HCT116 (cell line): ENCODE data around the gene VAV2. TPM values are rescaled to one million over a fixed set of nuclear protein-coding genes. Genes with fewer than 3 reads are reported as not detected.

Experiments used
- ATAC-seq: fragments of 200-7000 bp; cut with Tn5 transposase; 2 replicates; pipeline ENCODE4 v1.9.1; 2020; ENCODE audit warnings: mild to moderate bottlenecking, moderate library complexity
- BruUV-seq: library from RNA; stranded (reverse); fragments of 400-500 nt; replicated peaks from 2 replicates; lab custom pipeline; 2021; lab: Mats Ljungman, UMichigan
- CTCF ChIA-PET: fragments of 300-600 bp; sonication (Branson Sonifier 250); formaldehyde crosslinking; loops from one replicate; lab custom pipeline; 2021; ENCODE audit warnings: antibody characterized with exemption; lab: Charles Lee
- POLR2A ChIA-PET: fragments of 300-600, 350-600 bp; sonication (Branson Sonifier 250); formaldehyde crosslinking; loops from one replicate; lab custom pipeline; 2021; ENCODE audit warnings: antibody characterized with exemption; lab: Charles Lee
- RAD21 ChIA-PET, 2 experiments: fragments of 300-600 bp; sonication (Branson Sonifier 250); formaldehyde crosslinking; loops; one replicate each; lab custom pipeline; 2023; ENCODE audit warnings: low total read pairs in 2 of 2; ENCODE audit not compliant: uncharacterized antibody in 2 of 2, unreplicated experiment in 2 of 2, low non-redundant PET in 1 of 2; lab: Charles Lee
- DNase-seq: peaks from one replicate; pipeline ENCODE4 v3.0.0-alpha.2; 2010; ENCODE audit warnings: low read depth, low spot score
- H2AFZ ChIP-seq: fragments of 200-600 bp; shearing (Covaris generic), sonication (generic); 2 replicates; pipeline ENCODE4 v1.6.1; 2017; ENCODE audit warnings: low read depth, mixed run types, mixed read lengths, antibody characterized with exemption, low read length; ENCODE audit not compliant: poor library complexity, severe bottlenecking
- H3K27ac ChIP-seq: 2 replicates; pipeline ENCODE4 v1.5.1; 2012; ENCODE audit warnings: low read depth, low read length
- H3K27me3 ChIP-seq: fragments of 200-600 bp; sonication (generic); 2 replicates; pipeline ENCODE4 v1.6.1; 2016; ENCODE audit warnings: mixed run types, low read length, mixed read lengths; ENCODE audit not compliant: insufficient read depth
- H3K36me3 ChIP-seq, 2 experiments: fragments of 200-500 bp in 1 of 2; fragments of 200-600 bp in 1 of 2; sonication (Bioruptor generic) in 1 of 2; sonication (generic) in 1 of 2; 2 replicates each; pipeline versions ENCODE4 v1.5.1 to v1.6.1; 2014 to 2016; ENCODE audit warnings: low read length in 2 of 2, inconsistent platforms in 1 of 2, mixed read lengths in 1 of 2, mixed run types in 1 of 2; ENCODE audit not compliant: insufficient read depth in 2 of 2, control insufficient read depth in 1 of 2
- H3K4me1 ChIP-seq, 2 experiments: fragments of 200-600 bp in 1 of 2; sonication (generic) in 1 of 2; 2 replicates each; pipeline versions ENCODE4 v1.5.1 to v1.6.1; 2012 to 2017; ENCODE audit warnings: low read length in 2 of 2, inconsistent platforms in 1 of 2, mild to moderate bottlenecking in 1 of 2, mixed read lengths in 1 of 2, mixed run types in 1 of 2, moderate library complexity in 1 of 2; ENCODE audit not compliant: insufficient read depth in 2 of 2, control insufficient read depth in 1 of 2
- H3K4me2 ChIP-seq: fragments of 200-600 bp; sonication (generic); 2 replicates; pipeline ENCODE4 v1.6.1; 2017; ENCODE audit warnings: mixed run types, low read length, mixed read lengths
- H3K4me3 ChIP-seq, 2 experiments: fragments of 200-600 bp in 1 of 2; sonication (generic) in 1 of 2; replicated peaks in 1 of 2; 2 replicates each; pipeline ENCODE4 v1.5.1; 2011 to 2016; ENCODE audit warnings: low read length in 2 of 2, control low read depth in 1 of 2, low read depth in 1 of 2, mild to moderate bottlenecking in 1 of 2, mixed read lengths in 1 of 2, mixed run types in 1 of 2
- H3K79me2 ChIP-seq: fragments of 200-600 bp; sonication (generic); 2 replicates; pipeline ENCODE4 v1.6.1; 2017; ENCODE audit warnings: mild to moderate bottlenecking, mixed run types, low read length, moderate library complexity, mixed read lengths; ENCODE audit not compliant: insufficient read depth
- H3K9ac ChIP-seq: fragments of 200-600 bp; sonication (generic); 2 replicates; pipeline ENCODE4 v1.6.1; 2016; ENCODE audit warnings: low read length, mixed read lengths
- H3K9me2 ChIP-seq: fragments of 200-600 bp; sonication (generic), shearing (Covaris generic); 2 replicates; pipeline ENCODE4 v1.6.1; 2017; ENCODE audit warnings: mixed run types, mild to moderate bottlenecking, moderate library complexity; ENCODE audit not compliant: insufficient read depth
- H3K9me3 ChIP-seq, 2 experiments: fragments of 200-500 bp in 1 of 2; fragments of 200-600 bp in 1 of 2; sonication (Bioruptor generic) in 1 of 2; sonication (generic) in 1 of 2; 2 replicates each; pipeline ENCODE4 v1.6.1; 2014 to 2017; ENCODE audit warnings: low read length in 2 of 2, mixed read lengths in 2 of 2, inconsistent platforms in 1 of 2, low read depth in 1 of 2, mild to moderate bottlenecking in 1 of 2, mixed run types in 1 of 2, moderate library complexity in 1 of 2; ENCODE audit not compliant: control insufficient read depth in 1 of 2, insufficient read depth in 1 of 2
- H4K20me1 ChIP-seq: fragments of 200-600 bp; sonication (generic), shearing (Covaris generic); 2 replicates; pipeline ENCODE4 v1.6.1; 2017; ENCODE audit warnings: mixed run types, mild to moderate bottlenecking, moderate library complexity; ENCODE audit not compliant: insufficient read depth
- CBX3 ChIP-seq: IDR thresholded peaks from 2 replicates; pipeline ENCODE4 v1.6.1; 2012; ENCODE audit warnings: low read depth
- EGR1 ChIP-seq: IDR thresholded peaks from 2 replicates; pipeline ENCODE4 v1.6.1; 2012; ENCODE audit warnings: low read depth
- EZH2 ChIP-seq: fragments of 200-600 bp; sonication (generic); IDR thresholded peaks from 2 replicates; pipeline ENCODE4 v1.6.1; 2017; ENCODE audit warnings: antibody characterized with exemption, mixed run types
- EZH2phosphoT487 ChIP-seq: fragments of 200-600 bp; IDR thresholded peaks from 2 replicates; pipeline ENCODE4 v1.6.1; 2018; ENCODE audit warnings: antibody characterized with exemption, borderline replicate concordance
- FOSL1 ChIP-seq: IDR thresholded peaks from 2 replicates; pipeline ENCODE4 v1.6.1; 2012; ENCODE audit warnings: low read depth
- JUND ChIP-seq: IDR thresholded peaks from 2 replicates; pipeline ENCODE4 v1.6.1; 2012
- POLR2A ChIP-seq: IDR thresholded peaks from 2 replicates; pipeline ENCODE4 v1.7.0; 2011; ENCODE audit warnings: borderline replicate concordance; ENCODE audit not compliant: insufficient read depth, insufficient read length; ENCODE audit errors: extremely low read depth
- POLR2AphosphoS5 ChIP-seq: IDR thresholded peaks from 2 replicates; pipeline ENCODE4 v1.6.1; 2011; ENCODE audit warnings: mild to moderate bottlenecking, low read depth, low read length, moderate library complexity
- SIN3A ChIP-seq: IDR thresholded peaks from 2 replicates; pipeline ENCODE4 v1.6.1; 2012; ENCODE audit warnings: low read depth
- SP1 ChIP-seq: IDR thresholded peaks from 2 replicates; pipeline ENCODE4 v1.6.1; 2012; ENCODE audit warnings: low read depth
- ZFX ChIP-seq: fragments of 450-650 bp; IDR thresholded peaks from 2 replicates; pipeline ENCODE4 v1.6.1; 2017
- ZNF274 ChIP-seq: fragments of 200-500 bp; sonication (Bioruptor generic); IDR thresholded peaks from 2 replicates; pipeline ENCODE4 v1.6.1; 2014; ENCODE audit warnings: mild to moderate bottlenecking, low read depth, low read length, inconsistent platforms
- intact Hi-C: fragments of 100-400 bp; cut with micrococcal nuclease; formaldehyde crosslinking; loops from 2 replicates; pipeline ENCODE4 v1.10.0; 2022
- total RNA-seq: library from RNA; stranded (reverse); gene quantifications from one replicate; pipeline ENCODE4 v1.2.1, GENCODE V29; 2021; ENCODE audit not compliant: unreplicated experiment
- TF ChIP-seq, protein P1 (sequence below): IDR thresholded peaks from 2 replicates; pipeline ENCODE4 v1.6.1; 2011; ENCODE audit warnings: mild to moderate bottlenecking, low read length, moderate library complexity; ENCODE audit not compliant: insufficient replicate concordance; ENCODE audit errors: extremely low read depth
- TF ChIP-seq, protein P2 (sequence below): IDR thresholded peaks from 2 replicates; pipeline ENCODE4 v1.6.1; 2012; ENCODE audit warnings: low read depth

Gene VAV2
- total RNA-seq, 1 experiment from 2014 or later: 33.2 TPM

DNA sequence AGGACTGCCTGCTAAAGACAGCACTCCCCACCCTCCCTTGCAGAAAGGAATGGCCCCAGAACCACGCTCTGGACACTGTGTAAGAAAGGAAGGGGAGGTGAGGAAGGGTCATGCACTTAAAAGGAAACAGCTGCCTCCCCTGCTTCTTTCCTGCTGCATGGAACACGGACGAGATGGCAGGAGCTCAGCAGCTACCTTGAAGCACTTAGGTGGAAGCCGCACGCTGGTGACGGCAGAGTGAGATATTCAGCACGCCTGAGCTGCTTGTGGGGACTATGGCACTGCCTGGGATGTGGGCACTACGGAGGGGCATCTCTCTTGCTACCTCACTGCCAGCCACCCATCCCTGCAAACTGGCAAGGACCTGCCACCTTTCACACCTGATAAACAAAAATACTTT is 101.5 kb downstream of the VAV2 start (continued):
- TF ChIP-seq, protein P1, sequence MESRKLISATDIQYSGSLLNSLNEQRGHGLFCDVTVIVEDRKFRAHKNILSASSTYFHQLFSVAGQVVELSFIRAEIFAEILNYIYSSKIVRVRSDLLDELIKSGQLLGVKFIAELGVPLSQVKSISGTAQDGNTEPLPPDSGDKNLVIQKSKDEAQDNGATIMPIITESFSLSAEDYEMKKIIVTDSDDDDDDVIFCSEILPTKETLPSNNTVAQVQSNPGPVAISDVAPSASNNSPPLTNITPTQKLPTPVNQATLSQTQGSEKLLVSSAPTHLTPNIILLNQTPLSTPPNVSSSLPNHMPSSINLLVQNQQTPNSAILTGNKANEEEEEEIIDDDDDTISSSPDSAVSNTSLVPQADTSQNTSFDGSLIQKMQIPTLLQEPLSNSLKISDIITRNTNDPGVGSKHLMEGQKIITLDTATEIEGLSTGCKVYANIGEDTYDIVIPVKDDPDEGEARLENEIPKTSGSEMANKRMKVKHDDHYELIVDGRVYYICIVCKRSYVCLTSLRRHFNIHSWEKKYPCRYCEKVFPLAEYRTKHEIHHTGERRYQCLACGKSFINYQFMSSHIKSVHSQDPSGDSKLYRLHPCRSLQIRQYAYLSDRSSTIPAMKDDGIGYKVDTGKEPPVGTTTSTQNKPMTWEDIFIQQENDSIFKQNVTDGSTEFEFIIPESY: no peak
- TF ChIP-seq EZH2phosphoT487 (no peak), SP1 (no peak), ZNF274 (no peak), FOSL1 (no peak)

DNA sequence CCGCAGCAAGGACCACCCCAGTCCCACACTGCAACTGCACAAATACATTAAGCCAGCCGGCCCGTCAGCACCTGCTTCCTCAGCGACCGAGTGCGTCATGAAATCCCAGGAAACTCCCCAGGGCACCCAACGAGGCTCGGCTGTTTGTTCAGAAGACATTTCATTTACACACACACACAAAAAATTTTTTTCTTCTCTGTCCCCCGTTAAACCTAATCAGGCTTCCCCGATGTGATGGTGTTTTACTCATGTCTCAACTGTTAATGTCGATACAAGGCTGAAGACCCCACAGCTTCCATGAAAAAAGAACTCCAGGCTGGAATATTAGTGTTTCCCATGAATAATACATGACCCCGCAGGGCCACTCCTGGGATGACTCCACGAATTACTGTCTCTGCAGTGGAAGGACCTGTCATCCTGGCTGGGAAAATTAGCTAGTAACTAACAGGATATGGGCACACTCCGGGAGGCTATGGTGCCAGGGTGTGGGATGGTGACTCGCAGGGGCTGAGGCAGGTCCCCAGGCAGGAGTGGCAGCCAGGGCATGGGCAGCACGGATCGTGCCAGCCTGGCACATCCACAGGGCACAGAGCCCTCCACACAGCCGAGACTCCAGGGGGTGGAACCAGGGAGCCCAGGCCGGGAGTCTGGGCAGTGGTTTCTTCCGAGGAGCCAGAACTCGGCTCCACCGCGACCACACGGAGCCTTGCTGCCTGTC is 102.4 kb downstream of the VAV2 start:
- Histone ChIP-seq H3K9me2 (no peaks in the 10 kb centered on the region), H3K4me2 (no peak overlapping the region), H3K36me3 (no peaks in the 10 kb centered on the region), H2AFZ (no peak overlapping the region), H3K4me3 (no peak overlapping the region), H3K79me2 (peaks cover 12% of the 10 kb centered on the region; the same call in 1 of the 2 replicates), H3K4me1 (peaks cover 8 to 26% of the 10 kb centered on the region in 2 experiments; a peak in 3 of 4 replicates), H3K27me3 (no peaks in the 10 kb centered on the region), H3K27ac (no peak overlapping the region; the same call in 1 of the 2 replicates), H4K20me1 (no peaks in the 10 kb centered on the region), H3K9me3 (no peaks in the 10 kb centered on the region), H3K9ac (no peak overlapping the region)
- ChIA-PET CTCF (interaction anchor here (0.7 kb wide), 1 partner anchor 147 kb away, joined by 3 read pairs; no protein-coding TSS in a partner anchor), RAD21 (no interaction called here), POLR2A (no interaction called here)
- intact Hi-C loops: no loop called here
- BruUV-seq: no TSS peak
- ATAC-seq (no peak), DNase-seq (no peak)
- TF ChIP-seq SIN3A (no peak), POLR2AphosphoS5 (no peak), FOSL1 (no peak), EGR1 (no peak), ZFX (no peak), POLR2A (no peak), CBX3 (no peak), EZH2 (no peak), JUND (no peak)
- TF ChIP-seq, protein P2, sequence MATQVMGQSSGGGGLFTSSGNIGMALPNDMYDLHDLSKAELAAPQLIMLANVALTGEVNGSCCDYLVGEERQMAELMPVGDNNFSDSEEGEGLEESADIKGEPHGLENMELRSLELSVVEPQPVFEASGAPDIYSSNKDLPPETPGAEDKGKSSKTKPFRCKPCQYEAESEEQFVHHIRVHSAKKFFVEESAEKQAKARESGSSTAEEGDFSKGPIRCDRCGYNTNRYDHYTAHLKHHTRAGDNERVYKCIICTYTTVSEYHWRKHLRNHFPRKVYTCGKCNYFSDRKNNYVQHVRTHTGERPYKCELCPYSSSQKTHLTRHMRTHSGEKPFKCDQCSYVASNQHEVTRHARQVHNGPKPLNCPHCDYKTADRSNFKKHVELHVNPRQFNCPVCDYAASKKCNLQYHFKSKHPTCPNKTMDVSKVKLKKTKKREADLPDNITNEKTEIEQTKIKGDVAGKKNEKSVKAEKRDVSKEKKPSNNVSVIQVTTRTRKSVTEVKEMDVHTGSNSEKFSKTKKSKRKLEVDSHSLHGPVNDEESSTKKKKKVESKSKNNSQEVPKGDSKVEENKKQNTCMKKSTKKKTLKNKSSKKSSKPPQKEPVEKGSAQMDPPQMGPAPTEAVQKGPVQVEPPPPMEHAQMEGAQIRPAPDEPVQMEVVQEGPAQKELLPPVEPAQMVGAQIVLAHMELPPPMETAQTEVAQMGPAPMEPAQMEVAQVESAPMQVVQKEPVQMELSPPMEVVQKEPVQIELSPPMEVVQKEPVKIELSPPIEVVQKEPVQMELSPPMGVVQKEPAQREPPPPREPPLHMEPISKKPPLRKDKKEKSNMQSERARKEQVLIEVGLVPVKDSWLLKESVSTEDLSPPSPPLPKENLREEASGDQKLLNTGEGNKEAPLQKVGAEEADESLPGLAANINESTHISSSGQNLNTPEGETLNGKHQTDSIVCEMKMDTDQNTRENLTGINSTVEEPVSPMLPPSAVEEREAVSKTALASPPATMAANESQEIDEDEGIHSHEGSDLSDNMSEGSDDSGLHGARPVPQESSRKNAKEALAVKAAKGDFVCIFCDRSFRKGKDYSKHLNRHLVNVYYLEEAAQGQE: no peak
- TF ChIP-seq, protein P1: no peak
